Keratinocyte (primary cell): ENCODE data around the gene TBPL2.

Source experiments
- EZH2 ChIP-seq: IDR thresholded peaks from one replicate; pipeline ENCODE4 v1.6.1; 2012; ENCODE audit warnings: inconsistent platforms, mild to moderate bottlenecking, low read length, moderate library complexity
- TF ChIP-seq, protein P1 (sequence below), 3 experiments: IDR thresholded peaks in 1 of 3; conservative IDR thresholded peaks in 1 of 3; optimal IDR thresholded peaks in 1 of 3; 2 replicates in 2 of 3; 3 replicates in 1 of 3; pipeline versions ENCODE3 to v1.5.1; 2011; ENCODE audit warnings: low read length in 3 of 3, mild to moderate bottlenecking in 3 of 3, moderate library complexity in 2 of 3, control low read depth in 1 of 3, inconsistent platforms in 1 of 3; ENCODE audit not compliant: insufficient read depth in 2 of 3; ENCODE audit errors: extremely low read depth in 1 of 3

DNA sequence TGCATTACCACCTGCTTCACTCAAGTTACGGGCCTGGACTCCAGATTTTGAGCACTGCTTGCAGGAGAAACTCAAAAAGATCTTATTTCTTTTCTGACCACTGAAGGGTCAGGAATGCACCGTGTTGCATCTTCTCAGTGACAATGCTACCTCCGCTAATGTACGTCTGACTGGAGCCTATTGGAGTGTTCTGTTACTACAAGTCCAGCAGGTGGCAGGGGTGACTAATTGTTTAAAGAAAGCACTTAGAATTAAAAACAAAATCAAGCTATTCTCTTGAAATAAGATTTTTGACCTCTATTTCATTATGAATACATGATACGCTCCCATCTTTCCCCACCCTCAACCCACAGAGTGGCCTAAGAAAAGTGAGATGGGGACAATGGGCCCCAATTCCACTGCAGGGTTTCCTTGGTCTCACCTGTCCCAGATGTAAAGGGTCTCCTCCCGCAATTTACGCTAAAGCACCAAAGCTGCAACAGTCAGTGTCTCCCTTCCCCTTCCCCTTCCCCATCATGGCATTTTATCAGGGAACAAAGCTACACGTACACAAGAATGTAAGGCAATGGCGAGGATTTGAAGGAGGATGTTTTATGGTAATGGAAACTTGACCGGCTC is 2.2 kb downstream of the TBPL2 start:
- TF ChIP-seq, protein P1, sequence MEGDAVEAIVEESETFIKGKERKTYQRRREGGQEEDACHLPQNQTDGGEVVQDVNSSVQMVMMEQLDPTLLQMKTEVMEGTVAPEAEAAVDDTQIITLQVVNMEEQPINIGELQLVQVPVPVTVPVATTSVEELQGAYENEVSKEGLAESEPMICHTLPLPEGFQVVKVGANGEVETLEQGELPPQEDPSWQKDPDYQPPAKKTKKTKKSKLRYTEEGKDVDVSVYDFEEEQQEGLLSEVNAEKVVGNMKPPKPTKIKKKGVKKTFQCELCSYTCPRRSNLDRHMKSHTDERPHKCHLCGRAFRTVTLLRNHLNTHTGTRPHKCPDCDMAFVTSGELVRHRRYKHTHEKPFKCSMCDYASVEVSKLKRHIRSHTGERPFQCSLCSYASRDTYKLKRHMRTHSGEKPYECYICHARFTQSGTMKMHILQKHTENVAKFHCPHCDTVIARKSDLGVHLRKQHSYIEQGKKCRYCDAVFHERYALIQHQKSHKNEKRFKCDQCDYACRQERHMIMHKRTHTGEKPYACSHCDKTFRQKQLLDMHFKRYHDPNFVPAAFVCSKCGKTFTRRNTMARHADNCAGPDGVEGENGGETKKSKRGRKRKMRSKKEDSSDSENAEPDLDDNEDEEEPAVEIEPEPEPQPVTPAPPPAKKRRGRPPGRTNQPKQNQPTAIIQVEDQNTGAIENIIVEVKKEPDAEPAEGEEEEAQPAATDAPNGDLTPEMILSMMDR (optimal IDR thresholded peaks at IDR 0.05 in 1 of 3, IDR thresholded peaks at IDR 0.05 in 1 of 3, conservative IDR thresholded peaks at IDR 0.05 in 1 of 3; ENCODE audit: extremely low read depth in 1 of 3, insufficient read depth in 2 of 3, low read length in 3 of 3): peak; percentile 54 to 70 (median 61)
- TF ChIP-seq EZH2: no peak
